Measurements from ENCODE around the gene ZNF684.

GRCh38 chr1:40546957-40547356 lies 15.5 kb downstream of the ZNF684 start:
- TF ChIP-seq SIN3A (IDR thresholded peaks at IDR 0.05; ENCODE audit: borderline replicate concordance, insufficient read depth, low read length) (no peak), POLR2AphosphoS5 (IDR thresholded peaks at IDR 0.05; ENCODE audit: low read depth, low read length) (no peak), TAF1 (IDR thresholded peaks at IDR 0.05; ENCODE audit: borderline replicate concordance, insufficient read depth, low read length) (no peak)
- TF ChIP-seq, protein P1, sequence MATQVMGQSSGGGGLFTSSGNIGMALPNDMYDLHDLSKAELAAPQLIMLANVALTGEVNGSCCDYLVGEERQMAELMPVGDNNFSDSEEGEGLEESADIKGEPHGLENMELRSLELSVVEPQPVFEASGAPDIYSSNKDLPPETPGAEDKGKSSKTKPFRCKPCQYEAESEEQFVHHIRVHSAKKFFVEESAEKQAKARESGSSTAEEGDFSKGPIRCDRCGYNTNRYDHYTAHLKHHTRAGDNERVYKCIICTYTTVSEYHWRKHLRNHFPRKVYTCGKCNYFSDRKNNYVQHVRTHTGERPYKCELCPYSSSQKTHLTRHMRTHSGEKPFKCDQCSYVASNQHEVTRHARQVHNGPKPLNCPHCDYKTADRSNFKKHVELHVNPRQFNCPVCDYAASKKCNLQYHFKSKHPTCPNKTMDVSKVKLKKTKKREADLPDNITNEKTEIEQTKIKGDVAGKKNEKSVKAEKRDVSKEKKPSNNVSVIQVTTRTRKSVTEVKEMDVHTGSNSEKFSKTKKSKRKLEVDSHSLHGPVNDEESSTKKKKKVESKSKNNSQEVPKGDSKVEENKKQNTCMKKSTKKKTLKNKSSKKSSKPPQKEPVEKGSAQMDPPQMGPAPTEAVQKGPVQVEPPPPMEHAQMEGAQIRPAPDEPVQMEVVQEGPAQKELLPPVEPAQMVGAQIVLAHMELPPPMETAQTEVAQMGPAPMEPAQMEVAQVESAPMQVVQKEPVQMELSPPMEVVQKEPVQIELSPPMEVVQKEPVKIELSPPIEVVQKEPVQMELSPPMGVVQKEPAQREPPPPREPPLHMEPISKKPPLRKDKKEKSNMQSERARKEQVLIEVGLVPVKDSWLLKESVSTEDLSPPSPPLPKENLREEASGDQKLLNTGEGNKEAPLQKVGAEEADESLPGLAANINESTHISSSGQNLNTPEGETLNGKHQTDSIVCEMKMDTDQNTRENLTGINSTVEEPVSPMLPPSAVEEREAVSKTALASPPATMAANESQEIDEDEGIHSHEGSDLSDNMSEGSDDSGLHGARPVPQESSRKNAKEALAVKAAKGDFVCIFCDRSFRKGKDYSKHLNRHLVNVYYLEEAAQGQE (IDR thresholded peaks at IDR 0.05; ENCODE audit: insufficient read depth in 1 of 2, low read depth in 2 of 2, low read length in 2 of 2) = no peak
